ENCODE results near the gene MED28. TPM values are rescaled to one million over a fixed set of nuclear protein-coding genes. Genes with fewer than 3 reads are reported as not detected.
A peak's percentile ranks its signal among the peaks of the same experiment; 100 is the strongest.

Gene MED28
- total and polyA plus RNA-seq, 10 of the 15 experiments (the other 5 are each of a cell fraction or from before 2014, with no cell fraction given), result 19.9 to 77.4 (median 52.0) TPM

DNA sequence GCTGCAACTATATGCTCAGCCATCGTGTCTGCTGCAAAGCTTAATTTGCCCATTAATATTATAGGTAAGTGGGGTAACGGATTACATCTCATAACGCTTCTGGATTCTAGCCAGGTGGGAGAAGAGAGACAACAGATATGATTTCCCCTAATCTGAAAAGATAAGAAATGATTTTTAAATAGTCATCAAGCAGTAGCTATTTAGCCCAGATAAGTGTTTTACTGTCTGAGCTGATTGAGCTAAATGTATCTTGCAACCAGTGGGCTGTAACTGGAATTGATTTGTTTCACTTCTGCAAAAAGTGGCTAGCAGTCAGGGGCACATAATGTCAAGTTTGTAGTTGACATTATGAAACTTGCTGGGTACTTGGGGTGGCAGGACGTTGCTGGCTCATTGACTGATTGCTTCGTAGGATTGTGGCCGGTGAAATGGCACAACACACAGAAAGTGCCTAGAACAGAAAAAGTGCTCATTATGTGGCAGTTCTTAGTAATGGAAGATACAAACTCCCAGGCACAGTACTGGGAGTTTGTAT lies 18.9 kb upstream of the MED28 start:
- Histone ChIP-seq H3K79me2 (ENCODE audit: control insufficient read depth, insufficient read depth, low read length) (peaks cover 20% of the 10 kb centered on the region), H3K4me2 (ENCODE audit: control insufficient read depth, insufficient read depth) (peak overlapping the region; percentile 13; the same call in 1 of the 2 replicates), H4K20me1 (ENCODE audit: control insufficient read depth, insufficient read depth) (peaks cover 13% of the 10 kb centered on the region; the same call in 1 of the 2 replicates), H3K4me3 (no peak overlapping the region), H3K4me1 (ENCODE audit: control insufficient read depth, insufficient read depth, low read length) (peaks cover 31% of the 10 kb centered on the region), H3K9ac (ENCODE audit: control insufficient read depth, insufficient read depth, low read length) (no peak overlapping the region), H3K36me3 (ENCODE audit: control insufficient read depth in 2 of 2, insufficient read depth in 2 of 2, low read length in 1 of 2) (peaks cover 11 to 56% of the 10 kb centered on the region in 2 experiments), H3K27me3 (replicated peaks in 1 of 2; ENCODE audit: control insufficient read depth in 2 of 2, insufficient read depth in 2 of 2, low read length in 1 of 2) (no peaks in the 10 kb centered on the region), H3K9me3 (replicated peaks; ENCODE audit: control insufficient read depth, insufficient read depth, low read length) (no peaks in the 10 kb centered on the region), H3K27ac (ENCODE audit: control insufficient read depth, insufficient read depth) (0 out of 2 replicates have a peak overlapping the region, but pooled peaks have one; percentile 27), H2AFZ (ENCODE audit: control insufficient read depth, low read depth, low read length) (no peak overlapping the region)
- BruUV-seq (replicated peaks), result no TSS peak
- intact Hi-C loops (cut with micrococcal nuclease; ENCODE audit: unreplicated experiment), result no loop called here
- SMC1A ChIA-PET (ENCODE audit: uncharacterized antibody, unreplicated experiment), result interaction anchor here (0.6 to 1.5 kb wide), 8 partner anchors 11 to 205 kb away, joined by 3 to 8 read pairs (median 4); partner anchors contain the start of genes LAP3 and MED28
- POLR2A ChIA-PET, result interaction anchor here (0.7 to 1.6 kb wide), 5 partner anchors 17 to 214 kb away, joined by 3 to 9 read pairs (median 3); partner anchors contain the start of gene LAP3
- peak; percentile 67 for DNase-seq (ENCODE audit: low read depth, low spot score)
- ATAC-seq, result peak; percentile 90
- RAD21 ChIA-PET (ENCODE audit: unreplicated experiment), result interaction anchor here (1.0 to 1.4 kb wide), 5 partner anchors 14 to 47 kb away, joined by 3 to 6 read pairs (median 5); partner anchors contain the start of genes LAP3 and MED28
- no peak for FAIRE-seq
- CTCF ChIA-PET, result interaction anchor here (0.8 to 1.5 kb wide), 8 partner anchors 17 to 222 kb away, joined by 3 to 7 read pairs (median 4); partner anchors contain the start of gene DCAF16
- whole genome bisulfite sequencing (ENCODE audit: insufficient coverage, insufficient replicate concordance, low lambda C conversion rate, missing lambda C conversion rate), result under 1% methylated on average over 6 of the region's 6 CpGs
- in situ Hi-C loops (cut with MboI), result no loop called here
- TF ChIP-seq SMC3 (IDR thresholded peaks at IDR 0.05; ENCODE audit: borderline replicate concordance, low read length), result no peak
- TF ChIP-seq, protein P1, sequence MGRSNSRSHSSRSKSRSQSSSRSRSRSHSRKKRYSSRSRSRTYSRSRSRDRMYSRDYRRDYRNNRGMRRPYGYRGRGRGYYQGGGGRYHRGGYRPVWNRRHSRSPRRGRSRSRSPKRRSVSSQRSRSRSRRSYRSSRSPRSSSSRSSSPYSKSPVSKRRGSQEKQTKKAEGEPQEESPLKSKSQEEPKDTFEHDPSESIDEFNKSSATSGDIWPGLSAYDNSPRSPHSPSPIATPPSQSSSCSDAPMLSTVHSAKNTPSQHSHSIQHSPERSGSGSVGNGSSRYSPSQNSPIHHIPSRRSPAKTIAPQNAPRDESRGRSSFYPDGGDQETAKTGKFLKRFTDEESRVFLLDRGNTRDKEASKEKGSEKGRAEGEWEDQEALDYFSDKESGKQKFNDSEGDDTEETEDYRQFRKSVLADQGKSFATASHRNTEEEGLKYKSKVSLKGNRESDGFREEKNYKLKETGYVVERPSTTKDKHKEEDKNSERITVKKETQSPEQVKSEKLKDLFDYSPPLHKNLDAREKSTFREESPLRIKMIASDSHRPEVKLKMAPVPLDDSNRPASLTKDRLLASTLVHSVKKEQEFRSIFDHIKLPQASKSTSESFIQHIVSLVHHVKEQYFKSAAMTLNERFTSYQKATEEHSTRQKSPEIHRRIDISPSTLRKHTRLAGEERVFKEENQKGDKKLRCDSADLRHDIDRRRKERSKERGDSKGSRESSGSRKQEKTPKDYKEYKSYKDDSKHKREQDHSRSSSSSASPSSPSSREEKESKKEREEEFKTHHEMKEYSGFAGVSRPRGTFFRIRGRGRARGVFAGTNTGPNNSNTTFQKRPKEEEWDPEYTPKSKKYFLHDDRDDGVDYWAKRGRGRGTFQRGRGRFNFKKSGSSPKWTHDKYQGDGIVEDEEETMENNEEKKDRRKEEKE (IDR thresholded peaks at IDR 0.05), result no peak
- TF ChIP-seq MEF2A (IDR thresholded peaks at IDR 0.05; ENCODE audit: insufficient read depth, low read depth, low read length), result no peak
- TF ChIP-seq CREM (IDR thresholded peaks at IDR 0.05; ENCODE audit: low read depth), result no peak
- no peak for TF ChIP-seq SIX5 (IDR thresholded peaks at IDR 0.05; ENCODE audit: low read depth, low read length, severe bottlenecking)
- peak; percentile 84 for TF ChIP-seq IRF4 (IDR thresholded peaks at IDR 0.05; ENCODE audit: low read depth, low read length)
- TF ChIP-seq TCF12 (IDR thresholded peaks at IDR 0.05; ENCODE audit: low read depth, low read length), result 0 out of 2 replicates have a peak, but pooled peaks have one; percentile 20
- peak; percentile 71 to 84 for TF ChIP-seq IKZF2 (IDR thresholded peaks at IDR 0.05)
- TF ChIP-seq TAF1 (IDR thresholded peaks at IDR 0.05; ENCODE audit: borderline replicate concordance, low read depth, low read length), result no peak
- TF ChIP-seq SUZ12 (IDR thresholded peaks at IDR 0.05; ENCODE audit: unreplicated experiment), result no peak
- no peak for TF ChIP-seq KLF5 (IDR thresholded peaks at IDR 0.05; ENCODE audit: partially characterized antibody)
- TF ChIP-seq, protein P2, sequence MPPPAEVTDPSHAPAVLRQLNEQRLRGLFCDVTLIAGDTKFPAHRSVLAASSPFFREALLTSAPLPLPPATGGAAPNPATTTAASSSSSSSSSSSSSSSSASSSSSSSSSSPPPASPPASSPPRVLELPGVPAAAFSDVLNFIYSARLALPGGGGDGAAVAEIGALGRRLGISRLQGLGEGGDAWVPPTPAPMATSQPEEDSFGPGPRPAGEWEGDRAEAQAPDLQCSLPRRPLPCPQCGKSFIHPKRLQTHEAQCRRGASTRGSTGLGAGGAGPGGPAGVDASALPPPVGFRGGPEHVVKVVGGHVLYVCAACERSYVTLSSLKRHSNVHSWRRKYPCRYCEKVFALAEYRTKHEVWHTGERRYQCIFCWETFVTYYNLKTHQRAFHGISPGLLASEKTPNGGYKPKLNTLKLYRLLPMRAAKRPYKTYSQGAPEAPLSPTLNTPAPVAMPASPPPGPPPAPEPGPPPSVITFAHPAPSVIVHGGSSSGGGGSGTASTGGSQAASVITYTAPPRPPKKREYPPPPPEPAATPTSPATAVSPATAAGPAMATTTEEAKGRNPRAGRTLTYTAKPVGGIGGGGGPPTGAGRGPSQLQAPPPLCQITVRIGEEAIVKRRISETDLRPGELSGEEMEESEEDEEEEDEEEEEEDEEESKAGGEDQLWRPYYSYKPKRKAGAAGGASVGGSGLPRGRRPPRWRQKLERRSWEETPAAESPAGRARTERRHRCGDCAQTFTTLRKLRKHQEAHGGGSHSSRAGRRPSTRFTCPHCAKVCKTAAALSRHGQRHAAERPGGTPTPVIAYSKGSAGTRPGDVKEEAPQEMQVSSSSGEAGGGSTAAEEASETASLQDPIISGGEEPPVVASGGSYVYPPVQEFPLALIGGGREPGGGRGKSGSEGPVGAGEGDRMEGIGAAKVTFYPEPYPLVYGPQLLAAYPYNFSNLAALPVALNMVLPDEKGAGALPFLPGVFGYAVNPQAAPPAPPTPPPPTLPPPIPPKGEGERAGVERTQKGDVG (CRISPR knock-in tag; IDR thresholded peaks at IDR 0.05), result no peak
- TF ChIP-seq, protein P3, sequence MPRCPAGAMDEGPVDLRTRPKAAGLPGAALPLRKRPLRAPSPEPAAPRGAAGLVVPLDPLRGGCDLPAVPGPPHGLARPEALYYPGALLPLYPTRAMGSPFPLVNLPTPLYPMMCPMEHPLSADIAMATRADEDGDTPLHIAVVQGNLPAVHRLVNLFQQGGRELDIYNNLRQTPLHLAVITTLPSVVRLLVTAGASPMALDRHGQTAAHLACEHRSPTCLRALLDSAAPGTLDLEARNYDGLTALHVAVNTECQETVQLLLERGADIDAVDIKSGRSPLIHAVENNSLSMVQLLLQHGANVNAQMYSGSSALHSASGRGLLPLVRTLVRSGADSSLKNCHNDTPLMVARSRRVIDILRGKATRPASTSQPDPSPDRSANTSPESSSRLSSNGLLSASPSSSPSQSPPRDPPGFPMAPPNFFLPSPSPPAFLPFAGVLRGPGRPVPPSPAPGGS (IDR thresholded peaks at IDR 0.05; ENCODE audit: borderline replicate concordance, insufficient read depth, low read depth, low read length, poor library complexity, severe bottlenecking), result no peak
- no peak for TF ChIP-seq YY1 (IDR thresholded peaks at IDR 0.05; ENCODE audit: low read depth, low read length)
- peak; percentile 16 for TF ChIP-seq SP1 (IDR thresholded peaks at IDR 0.05; ENCODE audit: low read depth, low read length)

Measured in GM12878 (cell line).